Adrenal gland (tissue), 5 donors: ENCODE data around the gene GAL.

Experiments used
- CTCF ChIP-seq, 6 experiments: fragments of 450-650 bp in 4 of 6; fragments of 200-600 bp in 2 of 6; sonication (generic) in 1 of 6; IDR thresholded peaks; 1 replicate in 5 of 6; 2 replicates in 1 of 6; pipeline versions ENCODE4 v1.5.1 to v1.8.0; 2016 to 2021; ENCODE audit warnings: antibody characterized with exemption in 6 of 6, mild to moderate bottlenecking in 2 of 6, moderate library complexity in 1 of 6
- POLR2A ChIP-seq, 2 donors: fragments of 450-650 bp; IDR thresholded peaks; one replicate each; pipeline ENCODE4 v1.6.1; 2017; ENCODE audit warnings: antibody characterized with exemption in 2 of 2, mild to moderate bottlenecking in 2 of 2, moderate library complexity in 1 of 2
- donor health status: DM: no; HTN: no; CAD: no.

GRCh38 chr11:68678031-68678441, 6.3 kb upstream of the GAL start:
- TF ChIP-seq POLR2A (IDR thresholded peaks at IDR 0.05) (no peak), CTCF (IDR thresholded peaks at IDR 0.05) (no peak)
